ENCODE results near the gene PMM2.
"Not testable (repeated sequence)": the region's sequence is repeated elsewhere in the genome, so short reads cannot be mapped to it uniquely, and the experiment has no call there.

Gene PMM2

GRCh38 chr16:8785408-8785807 lies 12.2 kb upstream of the PMM2 start:
- no peak for DNase-seq

GRCh38 chr16:8786316-8786715 lies 11.3 kb upstream of the PMM2 start:
- not testable (repeated sequence) for DNase-seq

- DNase-seq = no peak
Observed at GRCh38 chr16:8788578-8789172, 9.0 kb upstream of the PMM2 start.

GRCh38 chr16:8795091-8795490 lies 2.5 kb upstream of the PMM2 start:
- no peak for DNase-seq

GRCh38 chr16:8795818-8796217 lies 1.8 kb upstream of the PMM2 start:
- DNase-seq = no peak

GRCh38 chr16:8796469-8797363 lies 923 bp upstream of the PMM2 start:
- DNase-seq = no peak

- DNase-seq = no peak
Observed at GRCh38 chr16:8798174-8798527, 512 bp downstream of the PMM2 start.

- DNase-seq = no peak
Observed at GRCh38 chr16:8798535-8799157, 1.0 kb downstream of the PMM2 start.

GRCh38 chr16:8801701-8802100 lies 4.1 kb downstream of the PMM2 start:
- no peak for DNase-seq

- not testable (repeated sequence) for DNase-seq
Observed at GRCh38 chr16:8803733-8804132, 6.1 kb downstream of the PMM2 start.

GRCh38 chr16:8804313-8804712 lies 6.7 kb downstream of the PMM2 start:
- DNase-seq = no peak

- DNase-seq = no peak
Observed at GRCh38 chr16:8806272-8806983, 8.8 kb downstream of the PMM2 start.

- DNase-seq = no peak
Observed at GRCh38 chr16:8807189-8807588, 9.6 kb downstream of the PMM2 start.

GRCh38 chr16:8808009-8808408 lies 10.4 kb downstream of the PMM2 start:
- no peak for DNase-seq

- no peak for DNase-seq
Observed at GRCh38 chr16:8808613-8809353, 11.1 kb downstream of the PMM2 start.

- DNase-seq = no peak
Observed at GRCh38 chr16:8812162-8812843, 14.7 kb downstream of the PMM2 start.

GRCh38 chr16:8814095-8814806 lies 16.6 kb downstream of the PMM2 start:
- no peak for DNase-seq

- no peak for DNase-seq
Observed at GRCh38 chr16:8816967-8817655, 19.5 kb downstream of the PMM2 start.

- DNase-seq = no peak
Observed at GRCh38 chr16:8818504-8819270, 21.0 kb downstream of the PMM2 start.
